Cardiac septum (tissue), 1 donor: ENCODE measurements around the gene BMPR1A. TPM values are rescaled to one million over a fixed set of nuclear protein-coding genes. Genes with fewer than 3 reads are reported as not detected.

Experiments
- DNase-seq: peaks from one replicate; pipeline ENCODE4 v3.0.0-alpha.2; 2020; ENCODE audit warnings: low spot score
- intact Hi-C: fragments of 100-400 bp; cut with DNase I; formaldehyde crosslinking; loops from one replicate; pipeline ENCODE4 v1.14.0; 2022
- total RNA-seq: library from RNA; stranded (reverse); fragmentation: NEBNext Ultra II Directional; extraction: Animal tissue kit (Norgen Biotek cat#: 25700); gene quantifications from one replicate; pipeline ENCODE4 v1.2.1, GENCODE V29; 2021
- donor health status: DM: no; HTN: no; CAD: no.

BMPR1A gene
- total RNA-seq, 1 donor from 2014 or later = 60.0 TPM

- intact Hi-C loops = loop anchor here (2.0 kb wide), 1 partner anchor 143 kb away; no protein-coding TSS in a partner anchor
- DNase-seq = no peak
Measured at GRCh38 chr10:86757113-86757972, 924 bp downstream of the BMPR1A start.

GRCh38 chr10:86758189-86759072 lies 2.0 kb downstream of the BMPR1A start:
- intact Hi-C loops = no loop called here
- DNase-seq = no peak

DNA sequence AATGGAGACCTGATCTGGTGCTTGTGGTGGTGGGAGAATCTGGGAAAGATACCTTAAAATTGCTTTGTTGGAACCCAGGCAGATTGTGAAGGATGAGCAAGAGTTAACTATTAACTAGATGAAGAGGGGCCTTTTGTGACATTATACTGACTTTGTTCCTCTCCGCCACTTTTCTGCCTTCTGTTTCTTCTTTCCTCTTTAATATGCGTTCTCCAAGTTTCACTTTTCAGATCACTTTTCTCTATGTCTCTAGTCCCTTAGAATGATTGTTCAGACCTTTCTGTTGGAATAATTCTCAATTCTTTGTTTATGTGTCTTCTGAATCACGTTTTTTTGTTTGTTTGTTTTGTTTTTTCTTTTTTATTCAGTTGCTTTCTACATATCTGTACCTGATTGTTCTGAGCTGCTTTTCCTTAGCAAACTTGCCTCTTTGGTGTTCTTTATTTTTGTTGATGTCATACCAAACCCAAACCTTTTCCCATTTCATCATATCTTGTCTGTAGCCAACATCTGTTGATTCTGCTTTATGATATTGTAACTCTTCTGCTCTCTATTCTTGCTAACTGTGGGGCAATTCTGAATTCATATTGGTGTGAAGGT lies 2.8 kb downstream of the BMPR1A start:
- intact Hi-C loops = no loop called here
- no peak for DNase-seq

DNA sequence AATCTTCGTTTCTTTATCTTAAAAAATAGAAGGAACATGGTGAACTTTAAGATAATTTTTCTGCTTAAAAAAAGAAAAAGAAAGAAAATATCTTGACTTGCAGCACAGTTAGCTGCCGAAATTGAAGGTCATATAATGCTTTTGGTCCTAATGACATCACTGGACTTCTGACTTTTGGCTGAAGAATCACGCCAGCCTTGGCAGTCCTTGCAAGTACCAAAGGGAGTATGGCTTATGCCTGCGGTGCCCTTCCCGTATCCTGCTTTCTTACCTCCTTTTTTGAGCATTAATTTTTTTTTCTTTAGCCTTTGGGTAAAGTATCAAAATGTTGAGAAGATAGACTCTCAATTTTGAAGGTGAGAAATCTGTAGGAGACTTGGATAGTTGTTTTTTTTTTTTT lies 7.0 kb downstream of the BMPR1A start:
- intact Hi-C loops = no loop called here
- DNase-seq = no peak

GRCh38 chr10:86765548-86765947 lies 9.1 kb downstream of the BMPR1A start:
- DNase-seq = no peak
- intact Hi-C loops = loop anchor here (5.0 kb wide), 1 partner anchor 107 kb away; no protein-coding TSS in a partner anchor

DNA sequence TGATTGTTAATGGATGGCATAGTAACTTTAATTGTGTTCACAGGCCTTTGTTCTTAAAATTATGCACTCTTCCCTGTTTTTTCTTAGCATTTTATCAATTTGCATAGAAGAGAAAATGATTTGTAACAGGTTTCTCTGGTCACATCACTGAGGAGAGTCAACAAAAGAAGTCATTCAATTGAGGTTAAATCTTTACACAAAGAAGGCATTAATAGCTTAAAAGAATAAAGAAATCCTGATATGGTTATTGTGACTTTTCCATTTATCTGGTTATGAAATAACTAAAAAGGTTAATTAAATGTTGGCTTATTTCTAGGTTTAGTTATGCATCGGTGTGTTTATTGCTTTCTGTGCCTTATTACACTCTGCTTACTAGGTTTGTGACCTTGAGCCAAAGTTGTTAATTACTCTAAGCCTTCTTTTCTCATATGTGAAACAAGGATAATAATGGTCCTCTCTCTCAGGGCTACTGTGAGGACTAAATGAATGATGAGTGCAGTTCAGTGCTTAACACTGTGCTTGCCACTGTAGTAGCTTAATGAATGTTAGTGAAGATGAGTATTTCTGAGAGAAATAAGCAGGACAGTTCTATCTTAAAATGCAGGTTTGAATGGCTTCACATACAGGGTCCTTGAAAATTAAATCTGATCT lies 12.1 kb downstream of the BMPR1A start:
- DNase-seq = no peak
- intact Hi-C loops = loop anchor here (5.0 kb wide), 1 partner anchor 104 kb away; no protein-coding TSS in a partner anchor

DNA sequence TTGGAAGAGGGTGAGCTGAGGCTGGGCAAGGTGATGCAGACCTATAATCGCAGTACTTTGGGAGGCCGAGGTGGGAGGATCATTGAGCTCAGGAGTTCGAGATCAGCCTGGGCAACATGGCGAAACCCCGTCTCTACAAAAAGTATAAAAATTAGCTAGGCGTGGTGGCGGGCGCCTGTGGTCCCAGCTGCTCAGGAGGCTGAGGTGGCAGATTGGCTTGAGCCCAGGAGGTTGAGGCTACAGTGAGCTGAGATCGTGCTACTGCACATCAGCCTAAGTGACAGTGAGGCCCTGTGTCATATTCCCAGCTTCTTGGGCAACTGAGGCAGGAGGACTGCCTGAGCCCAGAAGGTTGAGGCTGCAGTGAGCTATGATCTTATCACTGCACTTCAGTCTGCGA lies 13.6 kb downstream of the BMPR1A start:
- intact Hi-C loops = loop anchor here (5.0 kb wide), 1 partner anchor 102 kb away; no protein-coding TSS in a partner anchor
- DNase-seq = no peak

- intact Hi-C loops = no loop called here
Measured at GRCh38 chr10:86770412-86770960, 14.1 kb downstream of the BMPR1A start.

DNA sequence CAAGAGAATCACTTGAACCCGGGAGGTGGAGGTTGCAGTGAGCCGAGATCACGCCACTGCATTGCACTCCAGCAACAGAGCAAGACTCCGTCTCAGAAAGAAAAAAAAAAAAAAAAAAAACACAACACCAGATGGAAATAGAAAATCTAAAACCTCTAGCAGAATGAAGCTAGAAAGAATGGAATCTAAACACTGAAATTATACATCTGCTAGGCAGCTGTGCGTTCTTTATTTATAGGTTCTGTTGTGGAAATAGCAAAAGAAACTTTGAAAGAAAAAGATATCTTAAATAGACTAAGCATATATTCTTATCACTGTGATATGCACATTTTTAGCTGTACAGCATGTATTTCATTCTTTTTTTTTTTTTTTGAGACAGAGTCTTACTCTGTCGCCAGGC lies 17.1 kb downstream of the BMPR1A start:
- intact Hi-C loops = no loop called here
- no peak for DNase-seq

More at GRCh38 chr10:86770412-86770960, 14.1 kb downstream of the BMPR1A start:
- DNase-seq = no peak

DNA sequence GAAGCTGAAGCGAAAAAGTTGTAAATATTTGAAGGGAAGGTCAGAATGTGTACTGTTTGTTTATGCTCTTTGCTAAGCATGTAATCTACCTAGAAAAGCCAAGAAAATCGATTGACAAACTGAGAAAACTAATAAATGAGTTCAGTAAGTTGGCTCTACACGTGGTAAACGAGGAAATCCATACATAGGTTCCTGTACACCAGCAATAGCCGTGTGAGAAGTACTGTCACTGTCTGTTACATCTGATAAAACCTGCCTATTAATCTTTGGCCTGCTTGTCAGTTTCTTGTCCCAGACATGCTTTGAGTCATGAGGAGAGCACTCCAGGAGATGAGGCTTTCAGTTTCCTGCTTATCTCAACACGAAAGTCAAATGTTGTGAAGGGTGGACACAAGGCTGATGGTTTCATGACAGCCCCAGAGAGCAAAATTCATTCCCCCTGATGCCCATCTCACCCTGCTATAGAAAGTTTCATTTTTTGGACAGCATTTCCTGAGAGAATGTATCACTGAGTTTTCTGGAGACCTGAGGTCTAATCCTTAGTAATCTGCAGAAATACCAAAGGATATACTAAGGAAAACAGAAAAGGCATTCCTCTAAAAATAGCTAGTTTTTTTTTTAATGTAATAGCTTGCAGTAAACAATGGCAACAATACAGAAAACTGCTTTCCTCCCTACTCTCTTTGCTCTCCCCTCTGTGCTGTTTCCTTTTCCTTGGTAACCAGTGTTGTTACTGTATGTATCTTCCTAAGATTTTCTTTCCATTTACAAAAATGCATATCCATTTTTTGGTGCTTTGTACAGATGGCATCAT lies 18.8 kb downstream of the BMPR1A start:
- intact Hi-C loops = no loop called here
- no peak for DNase-seq

DNA sequence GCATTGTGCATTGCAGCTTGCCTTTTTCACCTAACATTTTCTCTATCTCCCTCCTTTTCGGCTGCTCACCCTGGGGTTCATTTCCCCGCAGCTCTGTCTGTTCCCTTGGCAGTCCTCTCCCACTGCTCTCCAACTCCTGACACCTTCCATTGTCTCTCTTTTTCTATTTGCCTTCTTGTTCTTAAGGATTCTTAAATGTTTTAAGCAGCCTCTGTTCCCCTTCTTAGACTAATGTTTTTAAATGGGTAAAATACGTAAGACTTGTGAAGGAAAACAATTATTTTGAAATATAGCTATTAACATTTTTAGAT lies 19.4 kb downstream of the BMPR1A start:
- intact Hi-C loops = no loop called here
- DNase-seq = no peak

DNA sequence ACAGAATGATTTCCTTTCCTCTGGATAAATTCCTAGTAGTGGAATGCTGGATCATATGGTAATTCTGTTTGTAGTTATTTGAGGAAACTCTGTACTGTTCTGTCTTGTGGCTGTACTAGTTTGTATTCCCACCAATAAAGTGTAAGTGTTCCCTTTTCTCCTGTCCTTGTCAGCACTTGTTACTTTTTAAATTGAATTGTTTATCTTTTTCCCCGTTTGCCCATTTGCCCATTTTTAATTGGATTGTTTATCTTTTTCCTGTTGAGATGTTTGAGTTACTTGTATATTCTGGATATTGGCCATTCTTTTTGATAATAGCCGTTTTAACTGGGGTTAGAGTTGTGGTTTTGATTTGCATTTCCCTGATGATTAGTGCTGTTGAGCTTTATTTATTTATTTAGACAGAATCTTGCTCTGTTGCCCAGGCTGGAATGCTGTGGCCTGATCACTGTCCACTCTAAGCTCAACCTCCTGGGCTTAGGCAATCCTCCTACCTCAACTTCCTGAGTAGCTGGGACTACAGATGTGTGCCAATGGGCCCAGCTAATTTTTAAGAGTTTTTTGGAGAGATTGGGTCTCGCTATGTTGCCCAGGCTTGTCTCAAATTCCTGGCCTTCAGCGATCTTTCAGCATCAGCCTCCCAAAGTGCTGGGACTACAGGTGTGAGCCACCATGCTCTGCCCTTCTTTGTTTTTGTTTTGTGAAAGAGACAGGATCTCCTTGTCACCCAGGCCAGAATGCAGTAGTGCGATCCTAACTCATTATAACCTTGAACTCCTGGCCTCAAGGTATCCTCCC lies 23.0 kb downstream of the BMPR1A start:
- intact Hi-C loops = no loop called here
- DNase-seq = no peak

DNA sequence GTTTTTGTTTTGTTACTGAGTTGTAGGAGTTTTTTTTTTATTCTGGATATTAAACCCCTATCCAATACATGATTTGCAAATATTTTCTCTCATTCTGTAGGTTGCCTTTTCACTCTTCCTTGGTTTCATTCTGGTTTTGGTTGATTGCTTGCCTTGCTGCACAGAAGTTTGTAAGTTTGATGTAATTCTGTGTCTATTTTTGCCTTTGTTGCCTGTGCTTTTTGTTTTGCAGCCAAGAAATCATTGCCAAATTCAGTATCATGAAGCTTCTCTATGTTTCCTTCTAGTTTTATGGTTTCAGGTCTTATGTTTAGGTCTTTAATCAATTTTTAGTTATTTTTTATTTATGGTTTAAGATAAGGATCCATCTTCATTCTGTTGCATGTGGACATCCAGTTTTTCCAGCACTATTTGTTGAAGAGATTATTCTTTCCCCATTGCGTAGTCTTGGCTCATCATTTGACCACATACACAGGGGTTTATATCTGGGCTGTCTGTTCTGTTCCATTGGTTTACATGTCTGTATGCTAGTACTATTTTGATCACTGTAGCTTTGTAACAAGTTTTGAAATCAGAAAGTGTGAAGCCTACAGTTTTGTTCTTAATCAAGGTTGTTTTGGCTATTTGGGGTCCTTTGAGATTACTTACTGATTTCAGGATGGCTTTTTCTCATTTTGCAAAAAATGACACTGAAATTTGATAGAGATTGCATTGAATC lies 26.4 kb downstream of the BMPR1A start:
- intact Hi-C loops = no loop called here
- no peak for DNase-seq

DNA sequence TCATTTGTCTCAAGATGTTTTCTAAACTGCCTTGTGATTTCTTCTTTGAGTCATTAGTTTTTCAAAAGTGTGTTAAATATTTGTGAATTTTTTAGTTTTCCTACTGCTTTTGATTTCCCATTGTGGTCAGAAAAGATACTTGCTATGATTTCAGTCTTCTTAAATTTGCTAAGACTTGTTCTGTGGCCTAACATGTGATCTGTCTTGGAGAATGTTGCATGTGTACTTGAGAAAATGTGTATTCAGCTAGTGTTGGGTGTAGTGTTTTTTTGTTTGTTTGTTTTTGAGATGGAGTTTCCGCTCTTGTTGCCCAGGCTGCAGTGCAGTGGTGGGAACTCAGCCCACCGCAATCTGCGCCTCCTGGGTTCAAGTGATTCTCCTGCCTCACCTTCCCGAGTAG lies 28.6 kb downstream of the BMPR1A start:
- DNase-seq = no peak
- intact Hi-C loops = no loop called here

DNA sequence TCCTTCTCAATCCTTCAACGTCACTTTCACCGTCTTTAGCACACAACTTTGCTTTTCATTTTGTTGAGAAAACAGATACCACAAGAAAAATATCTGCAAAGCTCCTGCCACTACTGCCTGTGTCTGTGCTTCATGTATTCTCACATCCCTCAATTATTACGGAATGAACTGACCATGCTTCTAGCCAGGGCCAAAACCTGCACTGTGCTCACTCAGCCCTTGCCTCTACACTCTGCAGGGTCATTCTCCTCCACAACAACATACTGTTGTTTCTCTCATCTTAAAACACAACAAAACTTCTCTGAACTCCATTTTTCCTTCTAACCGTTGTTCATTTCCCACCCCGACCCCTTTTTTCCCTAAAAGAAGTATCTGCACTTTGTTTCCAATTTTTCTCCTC lies 29.5 kb downstream of the BMPR1A start:
- intact Hi-C loops = no loop called here
- DNase-seq = no peak

DNA sequence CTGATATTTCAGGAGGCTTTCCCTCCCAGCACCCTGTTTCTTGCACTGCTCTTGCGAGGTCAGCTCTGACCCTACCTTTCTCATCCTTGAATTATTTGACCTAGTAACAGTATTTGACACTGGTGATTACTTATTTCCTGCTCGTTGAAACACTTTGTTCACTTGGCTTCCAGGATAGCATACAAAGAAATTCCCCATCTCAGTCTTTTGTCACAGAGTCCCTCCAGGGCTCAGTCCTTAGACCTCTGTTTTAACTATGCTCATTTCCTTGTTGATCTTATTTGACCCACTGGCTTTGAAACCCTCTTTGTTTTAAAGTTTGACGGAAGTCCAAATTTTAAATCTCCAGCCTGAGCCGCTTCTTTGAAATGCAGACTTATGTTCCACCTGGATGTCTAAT lies 29.9 kb downstream of the BMPR1A start:
- no peak for DNase-seq
- intact Hi-C loops = no loop called here

GRCh38 chr10:86790394-86790793 lies 34.0 kb downstream of the BMPR1A start:
- intact Hi-C loops = no loop called here

More at GRCh38 chr10:86790394-86790793, 34.0 kb downstream of the BMPR1A start:
- DNase-seq = no peak
